HEK293 (cell line): Measurements from ENCODE around the gene YWHAG.

Source experiments
- KLF7 ChIP-seq: fragments of 450-650 bp; formaldehyde crosslinking; IDR thresholded peaks from 2 replicates; pipeline ENCODE4 v1.5.1; 2016; ENCODE audit warnings: missing biosample characterization, missing genetic modification characterization, borderline replicate concordance
- OSR2 ChIP-seq: fragments of 450-650 bp; formaldehyde crosslinking; IDR thresholded peaks from 2 replicates; pipeline ENCODE4 v1.5.1; 2016; ENCODE audit warnings: missing biosample characterization, missing genetic modification characterization
- PRDM1 ChIP-seq: fragments of 450-650 bp; formaldehyde crosslinking; IDR thresholded peaks from 2 replicates; pipeline ENCODE4; 2016; ENCODE audit warnings: missing biosample characterization, missing genetic modification characterization
- PRDM10 ChIP-seq: fragments of 450-650 bp; formaldehyde crosslinking; IDR thresholded peaks from 2 replicates; pipeline ENCODE4 v1.5.1; 2016; ENCODE audit warnings: missing biosample characterization, missing genetic modification characterization
- SALL2 ChIP-seq: fragments of 450-650 bp; formaldehyde crosslinking; IDR thresholded peaks from 2 replicates; pipeline ENCODE4 v1.5.0; 2017; ENCODE audit warnings: missing biosample characterization, mild to moderate bottlenecking, missing genetic modification characterization, borderline replicate concordance
- YY2 ChIP-seq: fragments of 450-650 bp; formaldehyde crosslinking; IDR thresholded peaks from 2 replicates; pipeline ENCODE4 v1.5.1; 2016; ENCODE audit warnings: missing biosample characterization, missing genetic modification characterization
- ZBTB7A ChIP-seq: fragments of 450-650 bp; formaldehyde crosslinking; IDR thresholded peaks from 2 replicates; pipeline ENCODE4 v1.5.1; 2016; ENCODE audit warnings: low read depth, missing biosample characterization, missing genetic modification characterization
- ZFHX2 ChIP-seq: fragments of 450-650 bp; formaldehyde crosslinking; conservative IDR thresholded peaks from 2 replicates; pipeline ENCODE4 v1.5.1; 2016; ENCODE audit warnings: missing biosample characterization, missing genetic modification characterization
- ZIC2 ChIP-seq: fragments of 450-650 bp; formaldehyde crosslinking; IDR thresholded peaks from 2 replicates; pipeline ENCODE4 v1.5.1; 2016; ENCODE audit warnings: missing biosample characterization, missing genetic modification characterization
- ZNF114 ChIP-seq: fragments of 450-650 bp; formaldehyde crosslinking; IDR thresholded peaks from 2 replicates; pipeline ENCODE4 v1.5.0; 2017; ENCODE audit warnings: missing biosample characterization, missing genetic modification characterization
- ZNF146 ChIP-seq: fragments of 450-650 bp; formaldehyde crosslinking; IDR thresholded peaks from 2 replicates; pipeline ENCODE4 v1.5.1; 2016; ENCODE audit warnings: missing biosample characterization, missing genetic modification characterization
- ZNF2 ChIP-seq: fragments of 450-650 bp; formaldehyde crosslinking; IDR thresholded peaks from 2 replicates; pipeline ENCODE4 v1.5.1; 2016; ENCODE audit warnings: missing biosample characterization, missing genetic modification characterization
- ZNF214 ChIP-seq: fragments of 450-650 bp; formaldehyde crosslinking; IDR thresholded peaks from 2 replicates; pipeline ENCODE4 v1.5.1; 2017; ENCODE audit warnings: missing biosample characterization, mild to moderate bottlenecking, missing genetic modification characterization, borderline replicate concordance
- ZNF24 ChIP-seq: fragments of 450-650 bp; formaldehyde crosslinking; IDR thresholded peaks from 2 replicates; pipeline ENCODE4 v1.5.1; 2016; ENCODE audit warnings: missing biosample characterization, missing genetic modification characterization
- ZNF274 ChIP-seq, 2 experiments: fragments of 200-500 bp in 1 of 2; fragments of 450-650 bp in 1 of 2; sonication (Bioruptor generic) in 1 of 2; formaldehyde crosslinking in 1 of 2; IDR thresholded peaks; 2 replicates each; pipeline versions ENCODE4 v1.5.1 to v1.6.1; 2014 to 2016; ENCODE audit warnings: borderline replicate concordance in 1 of 2, inconsistent platforms in 1 of 2, low read length in 1 of 2, missing biosample characterization in 1 of 2, missing genetic modification characterization in 1 of 2
- ZNF341 ChIP-seq: fragments of 450-650 bp; formaldehyde crosslinking; IDR thresholded peaks from 2 replicates; pipeline ENCODE4; 2016; ENCODE audit warnings: low read depth, missing biosample characterization, missing genetic modification characterization
- ZNF354C ChIP-seq: fragments of 450-650 bp; formaldehyde crosslinking; IDR thresholded peaks from 2 replicates; pipeline ENCODE4 v1.5.1; 2016; ENCODE audit warnings: missing biosample characterization, missing genetic modification characterization, low read depth, borderline replicate concordance
- ZNF488 ChIP-seq: fragments of 450-650 bp; formaldehyde crosslinking; IDR thresholded peaks from 2 replicates; pipeline ENCODE4 v1.5.1; 2016; ENCODE audit warnings: missing biosample characterization, missing genetic modification characterization
- ZNF514 ChIP-seq: fragments of 450-650 bp; formaldehyde crosslinking; IDR thresholded peaks from 2 replicates; pipeline ENCODE4 v1.5.1; 2016; ENCODE audit warnings: missing biosample characterization, missing genetic modification characterization
- ZNF558 ChIP-seq: fragments of 450-650 bp; formaldehyde crosslinking; IDR thresholded peaks from 2 replicates; pipeline ENCODE4 v1.5.1; 2016; ENCODE audit warnings: missing biosample characterization, missing genetic modification characterization
- ZNF692 ChIP-seq: fragments of 450-650 bp; formaldehyde crosslinking; IDR thresholded peaks from 2 replicates; pipeline ENCODE4 v1.5.1; 2016; ENCODE audit warnings: missing biosample characterization, missing genetic modification characterization
- ZSCAN30 ChIP-seq: fragments of 450-650 bp; IDR thresholded peaks from 2 replicates; pipeline ENCODE4 v1.5.1; 2018; ENCODE audit warnings: missing biosample characterization, mild to moderate bottlenecking, missing genetic modification characterization, moderate library complexity
- TF ChIP-seq, protein P1 (sequence below): fragments of 450-650 bp; formaldehyde crosslinking; conservative IDR thresholded peaks from 2 replicates; pipeline ENCODE4 v1.5.1; 2016; ENCODE audit warnings: low read depth, missing biosample characterization, missing genetic modification characterization
- TF ChIP-seq, protein P2 (sequence below): fragments of 450-650 bp; formaldehyde crosslinking; IDR thresholded peaks from 2 replicates; pipeline ENCODE4 v1.5.1; 2016; ENCODE audit warnings: missing biosample characterization, missing genetic modification characterization
- TF ChIP-seq, protein P3 (sequence below): fragments of 450-650 bp; formaldehyde crosslinking; IDR thresholded peaks from 2 replicates; pipeline ENCODE4 v1.5.1; 2016; ENCODE audit warnings: missing biosample characterization, missing genetic modification characterization, low read depth

YWHAG gene

GRCh38 chr7:76359111-76359977 lies 553 bp upstream of the YWHAG start (continued):
- TF ChIP-seq ZNF692: peak; percentile 12; the same call in 1 of the 2 replicates
- TF ChIP-seq ZNF2 (tag by site-specific recombination): 0 out of 2 replicates have a peak, but pooled peaks have one; percentile 45
- TF ChIP-seq OSR2 (tag by site-specific recombination): no peak
- TF ChIP-seq ZBTB7A (tag by site-specific recombination): no peak
- TF ChIP-seq KLF7 (tag by site-specific recombination): peak; percentile 37; the same call in 1 of the 2 replicates
- TF ChIP-seq ZNF214 (tag by site-specific recombination): no peak
- TF ChIP-seq, protein P1, sequence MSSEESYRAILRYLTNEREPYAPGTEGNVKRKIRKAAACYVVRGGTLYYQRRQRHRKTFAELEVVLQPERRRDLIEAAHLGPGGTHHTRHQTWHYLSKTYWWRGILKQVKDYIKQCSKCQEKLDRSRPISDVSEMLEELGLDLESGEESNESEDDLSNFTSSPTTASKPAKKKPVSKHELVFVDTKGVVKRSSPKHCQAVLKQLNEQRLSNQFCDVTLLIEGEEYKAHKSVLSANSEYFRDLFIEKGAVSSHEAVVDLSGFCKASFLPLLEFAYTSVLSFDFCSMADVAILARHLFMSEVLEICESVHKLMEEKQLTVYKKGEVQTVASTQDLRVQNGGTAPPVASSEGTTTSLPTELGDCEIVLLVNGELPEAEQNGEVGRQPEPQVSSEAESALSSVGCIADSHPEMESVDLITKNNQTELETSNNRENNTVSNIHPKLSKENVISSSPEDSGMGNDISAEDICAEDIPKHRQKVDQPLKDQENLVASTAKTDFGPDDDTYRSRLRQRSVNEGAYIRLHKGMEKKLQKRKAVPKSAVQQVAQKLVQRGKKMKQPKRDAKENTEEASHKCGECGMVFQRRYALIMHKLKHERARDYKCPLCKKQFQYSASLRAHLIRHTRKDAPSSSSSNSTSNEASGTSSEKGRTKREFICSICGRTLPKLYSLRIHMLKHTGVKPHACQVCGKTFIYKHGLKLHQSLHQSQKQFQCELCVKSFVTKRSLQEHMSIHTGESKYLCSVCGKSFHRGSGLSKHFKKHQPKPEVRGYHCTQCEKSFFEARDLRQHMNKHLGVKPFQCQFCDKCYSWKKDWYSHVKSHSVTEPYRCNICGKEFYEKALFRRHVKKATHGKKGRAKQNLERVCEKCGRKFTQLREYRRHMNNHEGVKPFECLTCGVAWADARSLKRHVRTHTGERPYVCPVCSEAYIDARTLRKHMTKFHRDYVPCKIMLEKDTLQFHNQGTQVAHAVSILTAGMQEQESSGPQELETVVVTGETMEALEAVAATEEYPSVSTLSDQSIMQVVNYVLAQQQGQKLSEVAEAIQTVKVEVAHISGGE (tag by site-specific recombination): 0 out of 2 replicates have a peak, but pooled peaks have one; percentile 26
- no peak for TF ChIP-seq ZNF558 (tag by site-specific recombination)
- no peak for TF ChIP-seq ZNF488 (tag by site-specific recombination)
- TF ChIP-seq, protein P2, sequence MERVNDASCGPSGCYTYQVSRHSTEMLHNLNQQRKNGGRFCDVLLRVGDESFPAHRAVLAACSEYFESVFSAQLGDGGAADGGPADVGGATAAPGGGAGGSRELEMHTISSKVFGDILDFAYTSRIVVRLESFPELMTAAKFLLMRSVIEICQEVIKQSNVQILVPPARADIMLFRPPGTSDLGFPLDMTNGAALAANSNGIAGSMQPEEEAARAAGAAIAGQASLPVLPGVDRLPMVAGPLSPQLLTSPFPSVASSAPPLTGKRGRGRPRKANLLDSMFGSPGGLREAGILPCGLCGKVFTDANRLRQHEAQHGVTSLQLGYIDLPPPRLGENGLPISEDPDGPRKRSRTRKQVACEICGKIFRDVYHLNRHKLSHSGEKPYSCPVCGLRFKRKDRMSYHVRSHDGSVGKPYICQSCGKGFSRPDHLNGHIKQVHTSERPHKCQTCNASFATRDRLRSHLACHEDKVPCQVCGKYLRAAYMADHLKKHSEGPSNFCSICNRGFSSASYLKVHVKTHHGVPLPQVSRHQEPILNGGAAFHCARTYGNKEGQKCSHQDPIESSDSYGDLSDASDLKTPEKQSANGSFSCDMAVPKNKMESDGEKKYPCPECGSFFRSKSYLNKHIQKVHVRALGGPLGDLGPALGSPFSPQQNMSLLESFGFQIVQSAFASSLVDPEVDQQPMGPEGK (tag by site-specific recombination): peak; percentile 97
- TF ChIP-seq SALL2 (tag by site-specific recombination): no peak
- TF ChIP-seq ZNF24 (tag by site-specific recombination): no peak
- no peak for TF ChIP-seq ZNF354C
- TF ChIP-seq YY2 (tag by site-specific recombination): no peak
- TF ChIP-seq ZNF274 (IDR thresholded peaks at IDR 0.05; ENCODE audit: low read length): no peak
- TF ChIP-seq ZNF274 (tag by site-specific recombination; IDR thresholded peaks at IDR 0.05; ENCODE audit: borderline replicate concordance): no peak
- peak; percentile 56 for TF ChIP-seq ZSCAN30 (tag by site-specific recombination)
- TF ChIP-seq ZNF341 (tag by site-specific recombination): peak; percentile 78
- TF ChIP-seq, protein P3, sequence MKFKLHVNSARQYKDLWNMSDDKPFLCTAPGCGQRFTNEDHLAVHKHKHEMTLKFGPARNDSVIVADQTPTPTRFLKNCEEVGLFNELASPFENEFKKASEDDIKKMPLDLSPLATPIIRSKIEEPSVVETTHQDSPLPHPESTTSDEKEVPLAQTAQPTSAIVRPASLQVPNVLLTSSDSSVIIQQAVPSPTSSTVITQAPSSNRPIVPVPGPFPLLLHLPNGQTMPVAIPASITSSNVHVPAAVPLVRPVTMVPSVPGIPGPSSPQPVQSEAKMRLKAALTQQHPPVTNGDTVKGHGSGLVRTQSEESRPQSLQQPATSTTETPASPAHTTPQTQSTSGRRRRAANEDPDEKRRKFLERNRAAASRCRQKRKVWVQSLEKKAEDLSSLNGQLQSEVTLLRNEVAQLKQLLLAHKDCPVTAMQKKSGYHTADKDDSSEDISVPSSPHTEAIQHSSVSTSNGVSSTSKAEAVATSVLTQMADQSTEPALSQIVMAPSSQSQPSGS (tag by site-specific recombination): no peak
- peak; percentile 84 for TF ChIP-seq PRDM10 (tag by site-specific recombination)
- TF ChIP-seq ZNF514: no peak
- TF ChIP-seq ZNF146: no peak
- TF ChIP-seq ZFHX2 (tag by site-specific recombination): peak; percentile 43; the same call in 1 of the 2 replicates
- no peak for TF ChIP-seq ZNF114
- TF ChIP-seq PRDM1 (tag by site-specific recombination): peak; percentile 74
- 0 out of 2 replicates have a peak, but pooled peaks have one; percentile 41 for TF ChIP-seq ZIC2 (tag by site-specific recombination)
